HG03066 (cell line): Measurements from ENCODE around the gene PLCB2.

Source experiments
- ATAC-seq: cut with Tn5 transposase; IDR thresholded peaks from one replicate; pipeline ENCODE4 v1.9.1; 2021; ENCODE audit warnings: low read depth; ENCODE audit not compliant: unreplicated experiment

Gene PLCB2

GRCh38 chr15:40325700-40326099, 18.0 kb upstream of the PLCB2 start:
- no peak for ATAC-seq

DNA sequence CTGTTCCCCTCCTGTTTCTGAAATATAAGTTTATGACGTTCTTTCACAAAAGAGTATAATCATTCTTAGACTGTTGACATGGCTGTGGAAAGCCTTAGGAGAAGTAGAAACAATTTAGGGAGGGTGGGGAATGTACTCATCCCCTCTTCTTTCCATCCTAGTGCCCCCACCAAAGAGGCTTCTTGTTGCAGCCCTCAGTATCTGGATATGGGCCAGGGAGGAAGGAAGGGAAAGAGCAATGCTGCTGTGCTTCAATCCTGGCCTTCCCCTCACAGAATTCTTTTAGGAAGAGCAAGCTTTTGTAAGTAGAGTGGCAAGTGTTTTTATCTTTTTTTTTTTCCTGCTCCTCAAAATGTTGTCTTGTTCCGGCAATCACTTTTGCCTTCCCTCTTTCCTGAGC, 17.5 kb upstream of the PLCB2 start:
- no peak for ATAC-seq

DNA sequence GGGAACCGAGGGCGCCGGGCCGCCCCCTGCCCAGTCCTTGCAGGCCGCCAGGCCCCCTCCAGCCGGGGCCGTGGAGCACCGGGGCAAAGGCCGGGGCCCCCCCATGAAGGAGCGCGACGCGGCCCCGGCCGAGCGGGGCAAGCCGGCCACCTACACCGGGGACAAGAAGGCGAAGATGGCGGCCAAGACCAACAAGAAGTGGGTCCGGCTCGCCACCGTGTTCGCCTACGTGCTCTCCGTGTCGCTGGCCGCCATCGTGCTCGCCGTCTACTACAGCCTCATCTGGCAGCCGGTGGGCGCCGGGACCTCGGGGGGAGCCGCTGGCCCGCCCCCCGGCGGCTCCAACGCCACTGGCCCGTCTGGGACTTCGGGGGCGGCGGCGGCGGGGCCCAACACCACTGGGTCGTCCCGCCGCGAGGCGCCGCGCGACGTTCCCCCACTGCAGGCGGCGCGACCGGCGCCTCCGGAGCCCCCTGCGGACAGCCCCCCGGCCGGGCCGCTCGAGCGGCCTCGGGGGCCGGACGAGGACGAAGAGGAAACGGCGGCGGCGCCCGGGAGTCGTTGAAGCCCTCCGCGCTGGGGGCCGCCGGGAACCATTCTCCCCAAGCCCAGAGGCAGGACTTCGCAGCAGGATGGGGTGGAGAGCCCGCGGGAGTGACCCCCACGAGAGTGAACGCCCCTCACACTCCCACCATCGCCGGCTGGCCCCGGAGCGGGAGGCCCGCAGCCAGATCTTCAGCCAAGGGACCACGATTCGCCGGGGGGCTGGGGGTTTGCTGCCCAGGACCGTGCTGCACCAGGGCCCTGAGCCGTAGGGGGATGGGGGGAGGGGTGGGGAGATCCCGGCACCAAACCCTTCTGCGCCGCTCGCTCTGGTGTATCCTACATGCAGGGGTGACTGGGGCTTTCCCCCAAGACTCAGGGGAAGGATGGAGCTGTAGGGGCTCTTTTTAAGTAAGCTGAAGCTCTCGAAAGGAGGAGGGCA, 16.5 kb upstream of the PLCB2 start:
- peak; percentile 8 for ATAC-seq

DNA sequence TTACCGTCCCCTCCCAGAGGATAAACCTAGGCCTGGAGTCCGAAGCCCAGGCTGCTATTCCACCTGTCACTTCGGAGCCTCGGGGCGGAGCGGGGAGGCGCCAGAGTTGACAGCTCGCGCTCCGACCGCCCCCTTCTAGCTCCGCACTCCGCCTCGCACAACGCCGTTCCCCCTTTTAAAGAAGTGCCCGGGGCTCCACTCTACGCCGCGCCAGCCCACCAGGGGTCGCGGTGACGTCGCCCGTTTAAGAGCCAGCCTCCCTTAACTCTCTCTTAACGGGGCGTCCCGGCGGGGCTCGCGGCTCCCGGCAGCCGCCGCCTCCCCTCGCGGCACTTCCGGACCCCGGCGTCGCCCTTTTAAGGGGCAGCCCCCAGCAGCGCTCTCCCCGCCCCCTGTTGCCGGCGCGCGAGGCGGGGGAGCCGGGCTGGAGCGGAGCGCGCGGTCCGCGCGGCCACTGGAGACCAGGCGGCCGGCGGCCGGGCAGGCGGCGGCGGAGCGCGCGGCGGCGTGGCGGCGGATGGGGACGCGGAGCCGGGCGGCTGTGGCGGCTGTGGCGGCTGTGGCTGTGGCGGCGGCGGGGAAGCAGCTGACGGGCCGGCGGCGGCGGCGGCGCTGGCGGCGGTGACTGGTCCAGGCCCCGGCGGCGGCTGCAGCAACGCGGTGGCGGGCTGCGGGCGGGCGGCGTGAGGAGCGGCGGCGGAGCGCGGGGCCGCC, 15.7 kb upstream of the PLCB2 start, which contains the start of gene INAFM2:
INAFM2 (plus strand) TSS at position 454 of the 714 bp plus-strand sequence. CDS start 364 bp downstream, outside the sequence.
- peak; percentile 78 for ATAC-seq

- ATAC-seq, result no peak
Measured at GRCh38 chr15:40322531-40323238, 14.9 kb upstream of the PLCB2 start.

- no peak for ATAC-seq
Measured at GRCh38 chr15:40320931-40321371, 13.2 kb upstream of the PLCB2 start.

- ATAC-seq, result no peak
Measured at GRCh38 chr15:40320409-40320808, 12.7 kb upstream of the PLCB2 start.

DNA sequence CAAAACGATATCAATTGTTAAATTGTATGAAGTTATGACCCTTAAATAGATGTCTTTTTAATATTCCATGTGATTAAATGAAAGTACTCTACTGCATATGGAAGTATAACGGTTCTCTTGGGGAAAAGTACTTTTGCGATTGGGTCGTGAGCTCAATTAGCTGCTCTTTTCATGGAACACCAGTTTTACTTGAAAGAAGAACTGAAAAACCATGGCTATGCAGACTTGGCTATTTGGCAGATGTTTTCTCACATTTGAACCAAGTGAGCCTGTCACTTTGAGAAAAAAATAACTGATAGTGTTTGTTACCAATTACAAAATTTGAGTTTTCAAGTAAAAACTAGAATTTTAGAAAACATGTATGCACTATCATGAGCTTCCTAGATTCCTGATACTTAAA, 9.8 kb upstream of the PLCB2 start:
- no peak for ATAC-seq

GRCh38 chr15:40316931-40317330, 9.2 kb upstream of the PLCB2 start:
- ATAC-seq, result no peak

DNA sequence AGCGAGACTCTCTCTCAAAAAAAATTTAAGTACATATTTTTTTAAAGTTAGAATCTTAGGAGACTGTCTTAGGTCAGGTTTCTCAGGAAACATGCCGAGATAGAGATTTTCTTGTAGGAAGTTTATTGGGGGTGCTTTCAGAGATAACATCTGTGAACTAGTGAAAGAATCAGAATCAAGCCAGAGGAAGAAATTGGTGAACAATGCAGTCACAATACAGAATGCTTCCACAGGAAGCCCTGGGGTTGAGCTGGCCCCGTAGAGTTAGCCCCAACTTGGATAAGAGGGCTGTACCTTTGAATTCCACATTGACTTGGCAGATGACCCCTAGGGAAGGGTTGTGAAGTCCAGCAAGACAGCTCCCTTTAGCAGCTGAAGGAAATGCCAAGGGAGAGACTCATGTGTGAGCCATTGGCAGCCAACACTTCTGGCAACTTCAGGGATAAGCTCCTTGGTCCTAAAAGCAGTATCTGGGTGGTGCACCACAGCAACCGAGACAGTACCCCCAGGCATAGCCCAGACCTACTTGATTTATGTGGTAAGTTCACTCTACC, 7.1 kb upstream of the PLCB2 start:
- ATAC-seq, result no peak

- ATAC-seq, result no peak
Measured at GRCh38 chr15:40313531-40314398, 6.0 kb upstream of the PLCB2 start.

- ATAC-seq, result no peak
Measured at GRCh38 chr15:40312370-40313158, 4.8 kb upstream of the PLCB2 start.

- ATAC-seq, result no peak
Measured at GRCh38 chr15:40310993-40311392, 3.3 kb upstream of the PLCB2 start.

DNA sequence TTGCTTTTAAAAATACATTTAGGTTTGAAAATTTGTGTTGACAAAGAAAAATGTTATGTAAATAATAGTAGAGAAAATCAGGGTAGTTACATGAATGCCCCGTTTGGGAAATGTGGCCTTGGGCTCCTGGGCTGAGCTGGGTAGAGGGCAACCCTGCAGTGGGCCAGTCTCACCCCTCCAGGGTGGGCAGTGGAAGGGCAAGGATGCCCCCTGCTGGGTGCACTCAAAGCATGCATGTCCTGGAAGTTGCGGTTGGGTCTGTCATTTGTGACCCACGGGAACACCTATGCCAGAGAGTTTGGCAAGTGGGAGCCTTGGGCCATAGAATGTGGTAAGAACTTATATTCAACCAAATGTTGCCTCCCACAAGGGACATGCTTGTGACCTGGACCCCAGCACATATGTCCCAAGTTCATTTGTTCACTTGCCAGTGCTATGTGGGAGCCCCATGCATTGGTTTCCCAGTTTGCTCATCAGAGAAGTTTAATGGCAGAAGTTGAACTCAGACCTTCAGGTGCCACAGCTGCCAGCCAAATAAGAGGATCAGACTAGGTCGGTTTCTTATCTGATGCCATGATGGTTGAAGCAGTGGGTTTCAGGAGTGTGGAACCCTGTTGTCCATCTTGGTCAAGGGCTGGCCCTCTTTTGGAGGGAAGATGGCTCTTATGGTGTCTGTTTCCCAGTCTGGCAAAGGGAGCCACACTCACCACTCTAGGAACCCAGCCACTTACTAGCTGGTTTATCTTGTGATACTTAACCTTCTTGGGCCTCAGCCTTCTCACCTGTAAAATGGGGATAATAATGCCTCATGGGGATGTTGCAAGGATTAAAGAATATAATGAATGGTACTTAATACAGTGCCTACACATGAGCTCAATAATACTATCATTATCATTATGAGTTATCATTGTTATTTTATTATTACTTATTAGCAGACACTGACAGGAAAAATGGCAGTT, 2.5 kb upstream of the PLCB2 start:
- no peak for ATAC-seq

- ATAC-seq, result no peak
Measured at GRCh38 chr15:40309344-40309862, 1.7 kb upstream of the PLCB2 start.

DNA sequence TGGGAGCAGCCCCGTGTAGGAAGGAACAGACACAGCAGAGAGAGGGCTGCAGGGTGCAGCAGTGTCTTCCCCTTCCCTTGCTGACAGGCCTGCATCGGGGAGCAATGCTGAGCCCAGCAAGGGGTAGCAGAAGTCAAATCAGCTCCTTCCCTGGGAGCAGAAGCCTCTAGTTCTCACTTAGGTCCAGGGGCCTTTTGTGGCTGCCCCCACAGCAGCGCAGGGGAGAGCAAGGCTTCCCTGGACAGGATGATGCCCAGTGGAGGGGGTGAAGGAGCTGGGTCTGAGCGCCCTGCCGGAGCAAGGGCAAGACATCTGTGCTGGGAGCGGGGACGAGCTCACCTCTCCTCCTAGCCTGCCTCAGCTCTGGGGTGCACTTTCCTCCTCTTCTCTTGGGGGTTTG, 827 bp downstream of the PLCB2 start:
- ATAC-seq, result peak; percentile 10

- ATAC-seq, result no peak
Measured at GRCh38 chr15:40306371-40306770, 1.4 kb downstream of the PLCB2 start.
